SU-DHL-6 (cell line): ENCODE measurements around the gene CTDSPL.

Experiments used
- H2AFZ ChIP-seq: fragments of 200-600 bp; sonication (generic); 2 replicates; pipeline ENCODE4 v1.6.1; 2014; ENCODE audit warnings: low read depth, mild to moderate bottlenecking, moderate library complexity, mixed read lengths, antibody characterized with exemption, low read length; ENCODE audit not compliant: severe bottlenecking
- H3F3A ChIP-seq: fragments of 200-600 bp; shearing (Covaris generic); 2 replicates; pipeline ENCODE4 v1.6.0; 2016; ENCODE audit warnings: antibody characterized with exemption, mild to moderate bottlenecking; ENCODE audit not compliant: insufficient read depth
- H3K27ac ChIP-seq: fragments of 200-600 bp; sonication (generic); 2 replicates; pipeline ENCODE4 v1.5.1; 2016; ENCODE audit warnings: low read depth, mild to moderate bottlenecking, low read length, moderate library complexity, mixed read lengths
- H3K27me3 ChIP-seq: fragments of 200-600 bp; sonication (generic), shearing (Covaris generic); 2 replicates; pipeline ENCODE4 v1.6.0; 2014; ENCODE audit warnings: mild to moderate bottlenecking, low read length
- H3K36me3 ChIP-seq: fragments of 200-600 bp; sonication (generic); 2 replicates; pipeline ENCODE4 v1.6.1; 2014; ENCODE audit warnings: mild to moderate bottlenecking, low read length, mixed read lengths
- H3K4me2 ChIP-seq: fragments of 300-600, 200-600 bp; shearing (Covaris generic), sonication (generic); 2 replicates; pipeline ENCODE4 v1.6.0; 2014; ENCODE audit warnings: low read length, low read depth, mild to moderate bottlenecking; ENCODE audit not compliant: poor library complexity, severe bottlenecking
- H3K4me3 ChIP-seq: fragments of 200-600 bp; sonication (generic); 2 replicates; pipeline ENCODE4 v1.5.1; 2014; ENCODE audit warnings: antibody characterized with exemption, low read length, mild to moderate bottlenecking, mixed read lengths; ENCODE audit not compliant: insufficient read depth, poor library complexity, severe bottlenecking
- H3K79me2 ChIP-seq: fragments of 200-600 bp; sonication (generic); 2 replicates; pipeline ENCODE4 v1.6.1; 2014; ENCODE audit warnings: mild to moderate bottlenecking, low read length, moderate library complexity; ENCODE audit not compliant: insufficient read depth
- H3K9ac ChIP-seq: fragments of 200-600 bp; sonication (generic); 2 replicates; pipeline ENCODE4 v1.7.0; 2014; ENCODE audit warnings: mild to moderate bottlenecking, low read length
- H3K9me2 ChIP-seq: fragments of 200-600 bp; sonication (generic); replicated peaks from 2 replicates; pipeline ENCODE4 v1.6.1; 2014; ENCODE audit warnings: low read length; ENCODE audit not compliant: insufficient read depth
- H3K9me3 ChIP-seq: fragments of 200-600 bp; sonication (generic); 2 replicates; pipeline ENCODE4 v1.6.1; 2014; ENCODE audit warnings: low read length, mixed read lengths; ENCODE audit not compliant: insufficient read depth
- H4K20me1 ChIP-seq: fragments of 200-600 bp; sonication (generic); 2 replicates; pipeline ENCODE4 v1.6.1; 2014; ENCODE audit warnings: low read depth, mild to moderate bottlenecking, antibody characterized with exemption, low read length, moderate library complexity, mixed read lengths
- CTCF ChIP-seq: fragments of 200-600 bp; sonication (generic); IDR thresholded peaks from one replicate; pipeline ENCODE4 v1.5.1; 2017; ENCODE audit warnings: antibody characterized with exemption, mild to moderate bottlenecking, low read length, moderate library complexity; ENCODE audit not compliant: insufficient read depth, poor library complexity, severe bottlenecking
- EZH2phosphoT487 ChIP-seq: fragments of 200-600 bp; sonication (generic), shearing (Covaris generic); conservative IDR thresholded peaks from 2 replicates; pipeline ENCODE4 v1.6.1; 2018; ENCODE audit warnings: mild to moderate bottlenecking, antibody characterized with exemption, low read length, moderate library complexity, mixed read lengths

CTDSPL gene

GRCh38 chr3:37963635-37964034 lies 102.0 kb downstream of the CTDSPL start:
- no peaks in the 10 kb centered on the region for H3F3A ChIP-seq
- H3K27me3 ChIP-seq = no peaks in the 10 kb centered on the region
- no peak overlapping the region for H3K4me2 ChIP-seq
- no peaks in the 10 kb centered on the region for H3K79me2 ChIP-seq
- no peak overlapping the region for H2AFZ ChIP-seq
- TF ChIP-seq CTCF (no peak), EZH2phosphoT487 (no peak)
- no peak overlapping the region for H3K27ac ChIP-seq
- H3K9me2 ChIP-seq = no peaks in the 10 kb centered on the region
- H3K9ac ChIP-seq = no peak overlapping the region
- H4K20me1 ChIP-seq = no peaks in the 10 kb centered on the region
- H3K36me3 ChIP-seq = no peaks in the 10 kb centered on the region
- no peak overlapping the region for H3K4me3 ChIP-seq
- no peaks in the 10 kb centered on the region for H3K9me3 ChIP-seq

DNA sequence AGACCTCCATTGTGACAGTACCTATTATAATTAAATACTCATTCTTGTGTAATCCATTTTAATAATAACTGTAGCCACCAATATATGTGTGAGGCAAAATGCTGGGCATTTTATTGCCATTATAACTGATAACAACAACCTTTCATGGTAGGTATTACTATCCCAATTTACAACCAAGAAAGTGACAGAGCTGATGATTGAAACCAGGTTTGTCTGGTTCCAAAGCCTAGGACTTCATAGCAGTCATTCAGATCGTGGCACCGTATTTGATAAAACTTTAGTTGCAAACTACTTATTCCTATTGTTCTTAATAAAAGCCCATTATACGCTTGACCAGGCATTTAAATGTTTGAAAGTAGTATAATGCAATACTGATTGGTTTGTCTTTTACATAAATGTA lies 102.5 kb downstream of the CTDSPL start:
- H3K27me3 ChIP-seq = no peaks in the 10 kb centered on the region
- H3K9me3 ChIP-seq = no peaks in the 10 kb centered on the region
- H3K36me3 ChIP-seq = no peaks in the 10 kb centered on the region
- H3F3A ChIP-seq = no peaks in the 10 kb centered on the region
- no peak overlapping the region for H3K27ac ChIP-seq
- no peak overlapping the region for H2AFZ ChIP-seq
- H3K4me2 ChIP-seq = no peak overlapping the region
- H3K9ac ChIP-seq = no peak overlapping the region
- no peaks in the 10 kb centered on the region for H4K20me1 ChIP-seq
- H3K4me3 ChIP-seq = no peak overlapping the region
- no peak for TF ChIP-seq EZH2phosphoT487
- TF ChIP-seq CTCF = no peak
- H3K9me2 ChIP-seq = no peaks in the 10 kb centered on the region
- no peaks in the 10 kb centered on the region for H3K79me2 ChIP-seq

DNA sequence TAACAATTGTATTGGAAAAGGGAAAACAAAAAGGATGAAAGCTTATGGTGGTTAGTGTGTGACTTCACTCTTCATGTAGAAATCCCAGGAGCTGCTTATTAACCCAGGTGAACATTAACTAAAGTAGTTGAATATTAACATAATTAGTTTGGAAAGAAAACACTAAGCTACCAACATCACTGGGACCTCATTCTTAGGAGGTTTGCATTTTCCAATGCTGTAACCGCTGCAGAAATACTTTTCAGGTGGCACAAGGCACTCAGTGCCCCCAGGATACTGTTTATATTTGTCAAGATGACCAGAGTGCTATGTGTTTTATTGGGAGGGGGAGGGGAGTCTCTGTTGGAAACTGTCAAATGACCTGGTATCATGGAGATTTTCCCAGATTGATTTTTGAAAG lies 103.0 kb downstream of the CTDSPL start:
- H3K27ac ChIP-seq = no peak overlapping the region

More for the DNA sequence above, 103.0 kb downstream of the CTDSPL start:
- H3K9ac ChIP-seq = no peak overlapping the region
- H3F3A ChIP-seq = no peaks in the 10 kb centered on the region
- TF ChIP-seq CTCF (no peak), EZH2phosphoT487 (no peak)
- no peak overlapping the region for H2AFZ ChIP-seq
- no peaks in the 10 kb centered on the region for H3K79me2 ChIP-seq
- no peaks in the 10 kb centered on the region for H3K9me2 ChIP-seq
- no peak overlapping the region for H3K4me2 ChIP-seq
- no peak overlapping the region for H3K4me3 ChIP-seq
- no peaks in the 10 kb centered on the region for H4K20me1 ChIP-seq
- no peaks in the 10 kb centered on the region for H3K9me3 ChIP-seq
- no peaks in the 10 kb centered on the region for H3K36me3 ChIP-seq
- H3K27me3 ChIP-seq = no peaks in the 10 kb centered on the region
